Activated CD8-positive, alpha-beta T cell treated with anti-CD3 and anti-CD28 coated beads for 36 hours (primary cell): ENCODE results near the gene ACTRT2. TPM values are rescaled to one million over a fixed set of nuclear protein-coding genes. Genes with fewer than 3 reads are reported as not detected.

Source experiments
- ATAC-seq: fragments of 200-7000 bp; cut with Tn5 transposase; one replicate; pipeline ENCODE4 v1.10.0; 2021; ENCODE audit warnings: mild to moderate bottlenecking, moderate library complexity
- CTCF ChIA-PET: fragments of 350-600 bp; sonication (Branson Sonifier 250); formaldehyde crosslinking; loops from one replicate; lab custom pipeline; 2021; ENCODE audit warnings: antibody characterized with exemption; lab: Charles Lee
- POLR2A ChIA-PET: fragments of 350-600 bp; sonication (Branson Sonifier 250); formaldehyde crosslinking; loops from one replicate; lab custom pipeline; 2021; ENCODE audit warnings: antibody characterized with exemption; lab: Charles Lee
- DNase-seq: peaks from one replicate; pipeline ENCODE4 v3.0.0-alpha.2; 2020
- H3K27ac Mint-ChIP-seq: one replicate; pipeline ENCODE4 v1.8.0; 2021; ENCODE audit warnings: mild to moderate bottlenecking, mixed read lengths
- H3K27me3 Mint-ChIP-seq: one replicate; pipeline ENCODE4 v1.8.0; 2021; ENCODE audit warnings: mixed read lengths
- H3K36me3 Mint-ChIP-seq: one replicate; pipeline ENCODE4 v1.8.0; 2021; ENCODE audit warnings: low read depth, mixed read lengths
- H3K4me1 Mint-ChIP-seq: one replicate; pipeline ENCODE4 v1.8.0; 2021; ENCODE audit warnings: low read depth, mixed read lengths
- H3K4me3 Mint-ChIP-seq: one replicate; pipeline ENCODE4 v1.8.0; 2021; ENCODE audit warnings: mild to moderate bottlenecking, moderate library complexity, mixed read lengths
- H3K9me3 Mint-ChIP-seq: one replicate; pipeline ENCODE4 v1.8.0; 2021; ENCODE audit warnings: mixed read lengths
- CTCF ChIP-seq: fragments of 200-600 bp; IDR thresholded peaks from one replicate; pipeline ENCODE4 v1.8.0; 2022; ENCODE audit warnings: antibody characterized with exemption, mild to moderate bottlenecking
- intact Hi-C: fragments of 100-400 bp; cut with micrococcal nuclease; formaldehyde crosslinking; loops from one replicate; pipeline ENCODE4 v1.10.0; 2022
- total RNA-seq, 2 experiments: library from RNA; stranded (reverse); gene quantifications; one replicate each; pipeline ENCODE4 v1.2.3, GENCODE V29; 2021

Gene ACTRT2
- total RNA-seq, 2 experiments from 2014 or later, result not detected

- H3K27me3 Mint-ChIP-seq, result peaks cover 13% of the 10 kb centered on the region
- H3K9me3 Mint-ChIP-seq, result no peaks in the 10 kb centered on the region
- intact Hi-C loops, result no loop called here
- ChIA-PET CTCF (no interaction called here), POLR2A (interaction anchor here (0.6 kb wide), 1 partner anchor 29 kb away, joined by 3 read pairs; no protein-coding TSS in a partner anchor)
- no peaks in the 10 kb centered on the region for H3K36me3 Mint-ChIP-seq
- H3K27ac Mint-ChIP-seq, result no peak overlapping the region
- H3K4me3 Mint-ChIP-seq, result no peak overlapping the region
- no peak for DNase-seq
- no peak for TF ChIP-seq CTCF
- no peak for ATAC-seq
- no peaks in the 10 kb centered on the region for H3K4me1 Mint-ChIP-seq
Measured at GRCh38 chr1:3049164-3049563, 27.9 kb downstream of the ACTRT2 start.

DNA sequence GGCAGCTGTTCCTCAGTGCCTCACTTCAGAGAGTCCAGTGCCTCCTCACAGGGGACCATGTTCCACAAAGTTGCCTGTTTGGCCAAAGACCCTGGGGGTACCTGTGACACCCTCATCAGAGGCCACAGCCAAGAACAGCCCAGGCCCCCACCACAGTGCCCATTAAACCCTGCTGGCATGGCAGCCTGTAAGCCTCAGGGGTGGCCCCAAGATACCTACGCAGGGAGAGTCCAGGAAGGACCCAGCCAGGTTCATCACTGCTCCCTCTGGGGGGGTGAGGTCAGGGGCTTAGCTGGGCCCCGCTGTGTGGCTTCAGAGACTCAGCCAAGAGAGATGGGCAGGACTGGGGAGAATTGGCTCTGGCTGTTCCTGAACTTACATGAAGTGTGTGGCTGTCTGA, 28.6 kb downstream of the ACTRT2 start:
- no peaks in the 10 kb centered on the region for H3K36me3 Mint-ChIP-seq

GRCh38 chr1:3050603-3051002, 29.3 kb downstream of the ACTRT2 start:
- H3K36me3 Mint-ChIP-seq, result no peaks in the 10 kb centered on the region
- DNase-seq (no peak), ATAC-seq (no peak)
- no peak overlapping the region for H3K4me3 Mint-ChIP-seq
- no peaks in the 10 kb centered on the region for H3K9me3 Mint-ChIP-seq
- no peaks in the 10 kb centered on the region for H3K4me1 Mint-ChIP-seq
- H3K27me3 Mint-ChIP-seq, result peaks cover 11% of the 10 kb centered on the region
- intact Hi-C loops, result no loop called here
- TF ChIP-seq CTCF, result no peak
- no peak overlapping the region for H3K27ac Mint-ChIP-seq
- ChIA-PET POLR2A (no interaction called here), CTCF (no interaction called here)

More for the DNA sequence above, 28.6 kb downstream of the ACTRT2 start:
- intact Hi-C loops, result no loop called here
- no peaks in the 10 kb centered on the region for H3K4me1 Mint-ChIP-seq
- no peak overlapping the region for H3K4me3 Mint-ChIP-seq
- DNase-seq, result no peak
- ATAC-seq, result no peak
- ChIA-PET CTCF (no interaction called here), POLR2A (no interaction called here)
- no peak for TF ChIP-seq CTCF
- peaks cover 11% of the 10 kb centered on the region for H3K27me3 Mint-ChIP-seq
- H3K27ac Mint-ChIP-seq, result no peak overlapping the region
- no peaks in the 10 kb centered on the region for H3K9me3 Mint-ChIP-seq

GRCh38 chr1:3051270-3052268, 30.3 kb downstream of the ACTRT2 start:
- DNase-seq, result no peak
- H3K4me3 Mint-ChIP-seq, result no peak overlapping the region
- no peaks in the 10 kb centered on the region for H3K9me3 Mint-ChIP-seq
- intact Hi-C loops, result no loop called here
- ChIA-PET CTCF (no interaction called here), POLR2A (no interaction called here)
- ATAC-seq, result no peak
- no peaks in the 10 kb centered on the region for H3K36me3 Mint-ChIP-seq
- TF ChIP-seq CTCF, result no peak
- no peaks in the 10 kb centered on the region for H3K4me1 Mint-ChIP-seq
- peaks cover 10% of the 10 kb centered on the region for H3K27me3 Mint-ChIP-seq
- H3K27ac Mint-ChIP-seq, result no peak overlapping the region

GRCh38 chr1:3052501-3052900, 31.2 kb downstream of the ACTRT2 start:
- DNase-seq (no peak), ATAC-seq (no peak)
- Mint-ChIP-seq H3K27ac (no peak overlapping the region), H3K4me1 (no peaks in the 10 kb centered on the region), H3K36me3 (no peaks in the 10 kb centered on the region), H3K9me3 (no peaks in the 10 kb centered on the region), H3K27me3 (peaks cover 7% of the 10 kb centered on the region), H3K4me3 (no peak overlapping the region)
- no peak for TF ChIP-seq CTCF
- CTCF ChIA-PET, result no interaction called here
- intact Hi-C loops, result no loop called here
- POLR2A ChIA-PET, result no interaction called here
